Measurements from ENCODE around the gene NIT2.

NIT2 gene

DNA sequence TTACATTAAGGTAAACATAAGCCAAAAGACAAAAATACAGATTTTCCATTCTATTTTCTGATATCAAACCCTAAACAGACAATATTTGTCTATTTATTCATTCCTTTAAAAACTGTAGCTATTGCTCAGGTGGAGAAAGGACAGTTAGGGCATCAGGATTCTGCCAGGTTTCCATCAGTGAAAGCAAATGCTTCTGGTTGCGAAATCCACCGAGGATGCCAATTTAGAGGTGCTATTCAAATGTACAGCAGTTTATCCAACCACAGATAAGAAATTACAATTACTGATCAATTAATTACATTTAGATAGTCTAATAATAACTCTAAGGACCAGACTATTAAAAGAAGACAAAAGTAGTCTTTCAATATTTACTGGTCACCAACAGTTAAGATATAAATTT is 62.4 kb downstream of the NIT2 start:
- no peak for DNase-seq (ENCODE audit: low spot score)

DNA sequence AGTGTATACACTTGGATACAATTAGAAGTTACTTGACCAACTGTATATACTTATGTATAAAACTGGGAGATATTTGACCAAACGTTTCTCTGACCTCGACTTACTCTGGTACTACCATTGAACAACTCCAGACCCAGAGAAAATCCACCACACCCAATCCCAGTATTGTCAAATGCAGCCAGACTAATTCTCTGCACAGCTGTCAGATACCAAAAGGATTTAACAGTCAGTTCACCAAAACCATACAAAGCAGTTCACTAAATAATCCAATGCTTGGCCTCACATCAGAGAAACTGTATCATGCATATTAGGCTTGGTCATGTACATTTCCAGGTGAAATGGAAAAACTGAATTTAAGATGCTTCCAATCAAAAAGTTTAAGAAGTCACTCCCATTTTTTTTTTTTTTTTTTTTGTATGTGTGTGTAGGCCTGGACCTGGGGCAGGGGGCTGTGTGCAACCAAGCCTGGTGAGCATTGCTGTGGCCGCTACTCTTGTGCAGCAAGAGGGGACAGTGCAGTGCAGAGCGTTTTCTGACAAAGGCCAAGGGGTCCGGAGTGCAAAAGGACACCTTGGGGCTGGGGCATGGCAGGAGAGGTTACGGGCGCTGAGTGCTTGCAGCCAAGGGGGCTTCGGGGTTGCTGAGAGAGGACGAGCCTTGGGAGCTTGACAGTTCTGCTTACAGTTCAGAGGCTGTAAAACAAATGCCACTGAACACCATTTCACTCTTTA is 64.9 kb downstream of the NIT2 start:
- DNase-seq (ENCODE audit: low spot score) = no peak

DNA sequence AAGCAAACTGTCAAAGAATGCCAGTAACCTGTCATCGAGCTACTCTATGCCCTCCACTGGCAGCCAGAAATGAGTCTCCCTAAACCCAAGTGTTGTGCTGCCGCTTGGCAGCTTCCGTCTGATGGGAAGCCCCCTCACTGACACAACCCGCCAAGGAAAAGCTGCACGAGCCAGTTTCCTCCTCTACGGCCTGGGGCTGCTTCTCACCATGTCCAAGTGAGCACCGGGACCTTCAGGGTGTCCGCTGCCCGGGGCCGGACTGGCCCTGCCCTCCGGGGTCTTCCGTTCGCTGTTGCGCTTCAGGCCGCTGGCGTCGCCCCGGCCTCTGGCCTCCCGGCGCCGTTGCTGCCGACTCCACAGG is 65.8 kb downstream of the NIT2 start:
- DNase-seq (ENCODE audit: low spot score) = peak; percentile 10

DNA sequence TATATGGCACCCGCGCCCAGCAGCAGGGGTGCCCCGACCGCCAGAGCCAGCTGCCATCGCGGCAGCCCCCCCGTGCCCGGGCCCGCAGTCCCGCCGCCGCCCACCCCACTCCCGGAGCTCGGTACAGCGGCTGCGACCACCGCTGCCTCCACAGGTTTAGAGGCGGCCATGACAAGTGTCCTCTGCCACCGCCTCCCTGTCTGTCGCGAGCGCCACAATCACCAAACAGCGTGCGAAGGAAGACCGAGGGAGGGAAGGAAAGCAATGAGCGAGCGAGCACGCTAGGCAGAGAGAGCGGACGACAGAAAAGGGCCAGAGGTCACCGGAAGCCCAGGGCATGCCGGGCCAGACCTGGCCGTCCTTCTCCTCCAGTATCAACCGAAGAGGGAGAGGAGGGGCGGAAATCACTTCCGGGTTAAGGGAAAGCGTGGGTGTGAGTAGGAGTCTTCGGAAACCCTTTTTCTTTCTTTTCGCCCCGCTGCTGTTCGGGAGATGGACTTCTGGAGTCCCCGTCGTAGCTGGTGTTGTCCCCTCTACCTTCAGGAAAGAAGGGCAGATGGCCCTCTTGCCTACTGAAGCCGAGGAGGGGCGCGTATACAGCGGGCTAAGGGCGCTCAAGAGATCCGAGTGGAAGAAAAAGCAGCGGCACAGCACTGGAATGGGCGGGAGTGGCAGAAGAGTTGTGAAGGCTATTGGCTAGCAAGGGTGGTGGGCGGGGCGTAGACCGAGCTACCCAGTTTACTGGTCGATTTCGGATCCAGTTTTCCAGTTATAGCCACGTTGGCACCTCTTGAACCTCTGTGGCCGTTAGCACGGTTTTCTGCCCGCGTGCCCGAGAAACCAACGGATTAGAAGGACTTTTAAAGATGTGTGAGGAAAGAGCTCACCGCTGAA is 66.5 kb downstream of the NIT2 start, which contains the start of the genes LNP1 and TOMM70:
LNP1 (plus strand) TSS at position 760 of the 894 bp plus-strand sequence. CDS start 28,191 bp downstream, outside the sequence.
TOMM70 (minus strand) TSS at position 310 of the 894 bp plus-strand sequence; CDS start at position 170, 140 bp downstream.
- DNase-seq (ENCODE audit: low spot score) = peak; percentile 98

DNA sequence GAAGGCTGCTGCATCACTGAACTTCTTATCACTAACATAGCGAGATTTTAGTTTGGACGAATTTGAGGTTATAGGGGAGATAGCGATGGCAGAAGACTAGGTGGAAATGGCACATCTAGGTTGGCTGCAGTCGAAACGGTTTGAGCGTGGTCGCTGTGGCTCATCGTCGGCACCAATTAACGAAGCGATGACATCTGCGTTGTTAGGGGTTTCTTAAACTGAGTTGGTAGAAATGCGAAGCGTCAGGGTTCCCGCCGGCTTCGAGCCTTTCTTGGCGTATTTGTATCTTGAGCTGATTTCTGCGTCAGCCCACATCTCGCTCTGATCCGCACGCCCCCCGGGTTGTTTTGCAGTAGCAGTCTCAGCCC is 67.1 kb downstream of the NIT2 start:
- DNase-seq (ENCODE audit: low spot score) = no peak

DNA sequence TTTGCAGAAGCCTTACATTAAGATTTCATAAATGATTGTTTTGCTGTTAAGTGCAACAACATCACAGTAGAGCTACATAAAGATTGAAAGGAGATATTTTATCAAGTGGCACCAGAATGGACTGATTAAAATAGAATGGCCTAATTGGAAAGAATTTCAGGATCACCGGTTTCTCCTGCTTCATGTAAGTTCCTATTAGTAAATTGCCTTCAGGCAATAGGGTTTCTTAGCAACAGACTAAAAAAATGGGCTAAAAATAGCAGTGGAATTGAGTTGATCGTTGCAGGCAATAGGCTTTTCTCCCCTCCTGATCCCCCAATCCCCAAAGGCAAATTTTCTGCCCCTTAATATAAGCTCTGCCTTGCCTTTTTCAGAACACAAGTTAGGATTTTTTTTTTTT is 67.7 kb downstream of the NIT2 start:
- no peak for DNase-seq (ENCODE audit: low spot score)

DNA sequence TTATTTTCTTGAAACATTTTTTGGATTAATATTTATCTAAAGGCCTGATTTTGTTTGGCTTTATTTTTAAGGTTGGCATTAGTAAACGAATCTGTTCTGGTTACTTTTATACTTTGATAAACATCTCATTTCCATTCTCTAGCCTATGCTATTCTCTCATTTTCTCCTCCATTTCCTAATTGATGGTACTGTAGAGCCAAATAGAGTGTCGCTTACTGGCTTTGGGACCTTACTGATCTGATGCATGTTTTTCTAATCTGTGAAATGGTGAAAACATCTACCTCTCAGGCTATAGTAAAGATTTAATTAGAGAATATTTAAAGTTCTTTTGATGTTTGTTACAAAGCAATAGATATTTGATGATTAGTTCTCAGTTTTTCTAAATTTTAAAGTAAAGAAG is 68.3 kb downstream of the NIT2 start:
- DNase-seq (ENCODE audit: low spot score) = no peak

DNA sequence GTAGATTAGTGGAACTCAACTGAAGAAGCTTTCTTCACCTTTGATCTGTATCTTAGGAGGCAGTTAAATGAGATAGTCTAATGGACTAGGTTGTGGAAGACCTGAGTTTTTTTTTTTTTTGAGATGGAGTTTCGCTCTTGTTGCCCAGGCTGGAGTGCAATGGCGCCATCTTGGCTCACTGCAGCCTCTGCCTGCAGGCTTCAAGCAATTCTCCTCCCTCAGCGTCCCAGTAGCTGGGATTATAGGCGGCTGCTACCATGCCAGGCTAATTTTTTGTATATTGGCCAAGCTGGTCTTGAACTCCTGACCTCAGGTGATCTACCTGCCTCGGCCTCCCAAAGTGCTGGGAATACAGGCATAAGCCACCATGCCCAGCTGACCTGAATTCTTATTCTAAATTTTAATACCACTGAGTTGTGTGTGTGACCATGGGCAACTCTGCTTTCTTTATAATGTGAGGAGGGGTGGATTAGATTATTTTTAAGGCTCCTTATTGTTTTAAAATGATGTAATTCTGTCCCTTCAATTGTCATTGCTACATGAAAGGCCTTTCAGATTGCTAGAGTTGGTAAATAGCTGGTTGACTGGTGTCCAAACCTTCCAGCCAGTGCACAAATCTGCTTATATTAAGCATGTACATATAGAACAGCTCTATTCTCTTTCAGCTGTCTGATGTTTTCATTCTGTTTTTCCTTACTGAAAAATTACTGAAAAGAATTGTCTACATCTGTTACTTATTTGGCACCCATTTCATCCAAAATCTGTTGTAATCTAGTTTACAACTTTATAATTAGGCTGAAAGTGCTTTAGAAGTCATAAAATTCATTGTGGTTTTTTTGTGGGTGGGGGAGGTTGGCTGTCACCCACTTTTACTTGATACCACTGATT is 69.0 kb downstream of the NIT2 start:
- peak; percentile 44 for DNase-seq (ENCODE audit: low spot score)

DNA sequence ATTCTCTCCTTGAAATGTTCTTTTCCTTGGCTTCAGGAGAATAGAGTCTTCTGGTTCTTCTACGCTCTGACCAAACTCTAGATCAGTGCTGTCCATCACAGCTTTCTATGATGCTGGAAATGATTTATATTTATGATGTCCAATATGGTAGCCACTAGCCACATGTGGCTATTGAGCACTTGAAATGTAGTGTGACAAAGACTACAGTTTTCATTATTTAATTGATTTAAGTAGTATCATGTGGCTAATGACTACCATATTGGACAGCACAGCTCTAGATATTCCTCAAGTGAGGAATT is 69.6 kb downstream of the NIT2 start:
- DNase-seq (ENCODE audit: low spot score) = no peak

DNA sequence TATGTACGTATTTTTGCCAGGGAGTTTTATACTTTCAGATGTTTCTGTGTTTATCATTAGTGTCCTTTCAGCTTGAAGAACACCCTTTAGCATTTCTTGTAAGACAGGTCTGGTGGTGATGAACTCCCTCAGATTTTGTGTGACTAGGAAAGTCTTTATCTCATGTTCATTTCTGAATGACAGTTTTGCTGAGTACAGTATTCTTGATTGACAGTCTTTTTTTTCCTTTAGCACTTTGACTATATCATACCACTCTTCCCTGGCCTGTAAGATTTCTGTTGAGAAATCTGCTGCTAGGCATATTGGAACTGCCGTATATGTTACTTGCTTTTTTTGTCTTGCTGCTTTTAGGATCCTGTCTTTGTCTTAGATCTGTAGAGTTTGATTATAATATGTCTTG is 72.6 kb downstream of the NIT2 start:
- DNase-seq (ENCODE audit: low spot score) = no peak

DNA sequence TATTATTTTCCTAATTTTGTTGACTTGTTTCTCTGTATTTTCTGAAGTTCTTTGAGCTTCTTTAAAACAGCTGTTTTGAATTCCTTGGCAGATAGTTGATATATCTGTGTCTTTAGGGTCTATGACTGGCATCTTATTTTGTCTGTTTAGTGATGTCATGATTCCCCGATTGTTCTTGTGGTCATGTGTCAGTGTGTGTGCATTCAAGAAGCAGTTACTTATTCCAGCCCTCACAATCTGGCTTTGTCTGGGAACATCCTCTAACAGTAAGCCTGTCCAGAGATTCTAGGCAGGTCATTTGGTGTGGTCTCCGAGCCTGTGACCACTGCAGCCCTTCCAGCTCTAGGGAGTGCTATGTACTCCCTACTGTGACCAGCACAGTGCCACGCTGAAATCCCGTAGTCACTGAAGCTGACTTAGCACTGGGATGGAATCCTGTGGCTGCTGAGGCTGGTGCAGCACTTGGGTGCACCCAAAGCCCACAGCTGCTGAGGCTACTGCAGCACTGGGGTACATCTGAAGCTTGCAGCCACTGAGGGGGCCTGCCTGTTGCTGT is 73.5 kb downstream of the NIT2 start:
- DNase-seq (ENCODE audit: low spot score) = no peak

Data from SK-N-DZ (cell line).